Tibial nerve (tissue), 4 donors: ENCODE measurements around the gene UBXN2A. TPM values are rescaled to one million over a fixed set of nuclear protein-coding genes. Genes with fewer than 3 reads are reported as not detected.

Experiments
- DNase-seq, 2 donors: peaks; one replicate each; pipeline ENCODE4 v3.0.0-alpha.2; 2019; ENCODE audit warnings: low spot score in 2 of 2
- H3K27ac ChIP-seq, 4 donors: fragments of 200-600 bp; sonication (generic) in 3 of 4; one replicate each; pipeline ENCODE4 v1.5.1; 2017 to 2019; ENCODE audit warnings: mild to moderate bottlenecking in 1 of 4
- H3K27me3 ChIP-seq, 2 donors: fragments of 200-600 bp; sonication (generic) in 1 of 2; one replicate each; pipeline versions ENCODE4 v1.5.1 to v1.6.0; 2017 to 2019
- H3K36me3 ChIP-seq, 3 donors: fragments of 200-600 bp; sonication (generic); one replicate each; pipeline ENCODE4 v1.5.1; 2018 to 2019
- H3K4me1 ChIP-seq, 4 donors: fragments of 200-600 bp; sonication (generic) in 3 of 4; one replicate each; pipeline ENCODE4 v1.5.1; 2017 to 2019
- H3K4me3 ChIP-seq, 4 donors: fragments of 200-600 bp; sonication (generic) in 3 of 4; one replicate each; pipeline ENCODE4 v1.5.1; 2017 to 2019; ENCODE audit warnings: mild to moderate bottlenecking in 1 of 4, moderate library complexity in 1 of 4
- H3K9me3 ChIP-seq, 4 donors: fragments of 200-600 bp; sonication (generic) in 3 of 4; one replicate each; pipeline ENCODE4 v1.5.1; 2017 to 2019
- EP300 ChIP-seq, 2 donors: sonication (generic); formaldehyde crosslinking; IDR thresholded peaks; one replicate each; pipeline ENCODE4 v1.6.1; 2017; ENCODE audit warnings: antibody characterized with exemption in 2 of 2, mild to moderate bottlenecking in 1 of 2
- POLR2A ChIP-seq, 2 donors: fragments of 450-650 bp; IDR thresholded peaks; one replicate each; pipeline ENCODE4 v1.6.1; 2017; ENCODE audit warnings: antibody characterized with exemption in 2 of 2, mild to moderate bottlenecking in 2 of 2, moderate library complexity in 2 of 2
- WGBS, 2 donors: methylation state at CpG; one replicate each; pipeline ENCODE4 v1.1.5; 2018; 5-methylcytosine and 5-hydroxymethylcytosine counted together
- total RNA-seq, 4 donors: library from RNA; depleted of rRNA; stranded (reverse); fragments of >200 nt; gene quantifications; one replicate each; pipeline ENCODE4 v1.1.0, GENCODE V29; 2016
- TF ChIP-seq, protein P1 (sequence below), 5 experiments: fragments of 200-600 bp in 3 of 5; fragments of 450-650 bp in 2 of 5; sonication (generic) in 3 of 5; IDR thresholded peaks; one replicate each; pipeline ENCODE4 v1.5.1; 2016 to 2019; ENCODE audit warnings: antibody characterized with exemption in 5 of 5, mild to moderate bottlenecking in 3 of 5, moderate library complexity in 2 of 5

Gene UBXN2A
- total RNA-seq, 4 donors from 2014 or later: 15.3 to 23.7 (median 17.2) TPM

DNA sequence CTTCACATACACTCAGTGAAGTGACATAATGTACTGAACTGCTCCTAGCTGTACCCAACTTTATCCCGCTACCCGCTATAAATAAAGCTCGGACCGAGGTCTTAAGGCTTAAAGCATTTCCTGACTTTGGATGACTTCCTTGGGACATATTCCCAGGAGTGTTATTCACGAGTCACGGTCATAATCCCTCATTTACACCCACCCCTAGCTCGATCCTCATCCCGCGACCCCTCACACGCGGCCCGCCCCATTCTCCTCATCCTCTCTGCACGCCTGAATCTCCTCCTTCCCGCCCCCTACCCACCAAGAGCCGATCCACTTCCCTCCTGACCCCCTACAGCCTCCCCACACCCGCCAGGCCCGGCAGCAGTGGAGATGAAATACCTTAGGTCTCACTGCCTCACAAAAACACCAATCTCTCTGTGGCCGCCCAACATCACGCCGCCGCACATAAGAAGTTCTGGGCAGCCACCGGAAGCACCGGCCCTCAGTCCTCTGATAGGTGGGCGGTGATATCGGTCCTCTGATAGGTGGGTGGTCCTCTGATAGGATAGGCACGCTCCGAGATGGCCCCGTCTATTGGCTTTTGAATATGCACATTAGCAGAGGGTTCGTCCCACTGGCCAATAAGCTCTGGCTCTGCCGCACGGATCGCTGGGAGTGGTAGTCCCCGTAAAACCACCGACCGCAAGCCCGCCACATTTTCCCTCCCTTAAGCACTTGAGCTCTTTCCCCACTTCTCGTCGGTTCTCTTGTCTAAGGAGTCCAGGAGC lies 106.9 kb downstream of the UBXN2A start, which contains the start of gene WDCP:
Gene WDCP, minus strand, starts transcription at position 462 of the 773 bp plus-strand sequence. CDS start 7,897 bp downstream, outside the sequence.
- Histone ChIP-seq H3K27me3 (no peaks in the 10 kb centered on the region), H3K36me3 (no peaks in the 10 kb centered on the region), H3K4me1 (peaks cover 0 to 37% (median 15%) of the 10 kb centered on the region in 4 donors), H3K9me3 (no peaks in the 10 kb centered on the region), H3K27ac (peak within 1 kb of the TSS in 3 of 4 donors; percentile 75 to 86 (median 81)), H3K4me3 (peak within 1 kb of the TSS; percentile 73 to 90 (median 80))
- DNase-seq: peak; percentile 91 to 95
- WGBS, 2 donors: 1% methylated on average over 38 of the region's 38 CpGs
- TF ChIP-seq, protein P1, sequence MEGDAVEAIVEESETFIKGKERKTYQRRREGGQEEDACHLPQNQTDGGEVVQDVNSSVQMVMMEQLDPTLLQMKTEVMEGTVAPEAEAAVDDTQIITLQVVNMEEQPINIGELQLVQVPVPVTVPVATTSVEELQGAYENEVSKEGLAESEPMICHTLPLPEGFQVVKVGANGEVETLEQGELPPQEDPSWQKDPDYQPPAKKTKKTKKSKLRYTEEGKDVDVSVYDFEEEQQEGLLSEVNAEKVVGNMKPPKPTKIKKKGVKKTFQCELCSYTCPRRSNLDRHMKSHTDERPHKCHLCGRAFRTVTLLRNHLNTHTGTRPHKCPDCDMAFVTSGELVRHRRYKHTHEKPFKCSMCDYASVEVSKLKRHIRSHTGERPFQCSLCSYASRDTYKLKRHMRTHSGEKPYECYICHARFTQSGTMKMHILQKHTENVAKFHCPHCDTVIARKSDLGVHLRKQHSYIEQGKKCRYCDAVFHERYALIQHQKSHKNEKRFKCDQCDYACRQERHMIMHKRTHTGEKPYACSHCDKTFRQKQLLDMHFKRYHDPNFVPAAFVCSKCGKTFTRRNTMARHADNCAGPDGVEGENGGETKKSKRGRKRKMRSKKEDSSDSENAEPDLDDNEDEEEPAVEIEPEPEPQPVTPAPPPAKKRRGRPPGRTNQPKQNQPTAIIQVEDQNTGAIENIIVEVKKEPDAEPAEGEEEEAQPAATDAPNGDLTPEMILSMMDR (IDR thresholded peaks at IDR 0.05): peak in 1 of 5 experiments; percentile 21
- peak in 1 of 2 donors; percentile 84 for TF ChIP-seq POLR2A (IDR thresholded peaks at IDR 0.05)
- TF ChIP-seq EP300 (IDR thresholded peaks at IDR 0.05): peak in 1 of 2 donors; percentile 90

DNA sequence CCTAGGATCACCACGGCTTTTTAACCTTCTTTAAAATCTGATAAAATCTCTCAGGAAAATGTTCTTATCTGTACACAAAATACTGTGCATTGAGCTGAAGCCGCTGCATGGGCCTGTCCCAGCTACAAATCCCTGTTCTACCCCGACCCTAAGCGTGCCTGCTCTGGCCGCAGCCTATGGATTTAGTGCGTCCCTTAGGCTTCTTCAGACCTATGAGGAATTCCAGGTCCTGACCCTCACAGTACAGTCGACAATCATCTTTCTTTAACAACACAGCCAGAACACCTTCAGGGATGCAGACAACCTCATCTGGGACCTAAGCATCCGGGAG lies 107.4 kb downstream of the UBXN2A start:
- H3K4me3 ChIP-seq: peak overlapping the region in 2 of 4 donors; percentile 84 to 90
- no peak for DNase-seq
- no peaks in the 10 kb centered on the region for H3K9me3 ChIP-seq
- no peaks in the 10 kb centered on the region for H3K36me3 ChIP-seq
- no peaks in the 10 kb centered on the region for H3K27me3 ChIP-seq
- WGBS, 2 donors: 42 to 46% methylated on average over 8 of the region's 8 CpGs
- H3K27ac ChIP-seq: peak overlapping the region in 2 of 4 donors; percentile 56 to 86
- peaks cover 0 to 37% (median 15%) of the 10 kb centered on the region in 4 donors for H3K4me1 ChIP-seq
- TF ChIP-seq EP300 (IDR thresholded peaks at IDR 0.05) (no peak), POLR2A (IDR thresholded peaks at IDR 0.05) (no peak)
- TF ChIP-seq, protein P1 (IDR thresholded peaks at IDR 0.05): no peak

DNA sequence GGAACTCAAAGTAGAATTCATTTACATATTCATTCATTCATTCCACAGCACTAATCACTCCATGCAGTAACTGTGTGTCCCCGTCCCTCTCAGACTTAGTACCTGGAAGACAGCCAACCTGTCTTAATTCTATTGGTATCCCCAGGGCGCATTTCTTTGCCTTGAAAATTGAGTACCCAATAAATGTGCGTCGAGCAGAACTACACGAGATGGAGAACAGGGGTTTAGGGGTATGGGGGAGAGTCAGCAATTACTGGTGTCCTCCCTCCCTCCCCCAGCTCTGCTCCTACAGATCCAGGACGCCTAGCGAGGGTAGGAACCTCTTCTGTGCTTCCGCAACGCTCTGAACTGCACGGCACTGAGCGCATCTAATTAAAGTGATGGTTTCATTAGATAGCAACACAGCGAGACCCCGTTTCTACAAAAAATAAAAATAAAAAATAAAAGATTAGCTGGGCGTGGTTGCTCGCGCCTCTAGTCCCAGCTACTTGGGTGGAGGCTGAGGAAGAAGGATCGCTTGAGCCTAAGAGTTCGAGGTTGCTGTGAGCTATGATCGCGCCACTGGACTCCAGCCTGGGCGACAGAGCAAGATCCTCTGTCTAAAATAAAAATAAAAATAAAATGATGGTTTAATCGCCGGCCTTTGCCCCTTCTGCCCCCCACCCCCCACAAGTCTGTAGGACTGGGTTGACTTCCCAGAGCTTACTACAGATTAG lies 108.7 kb downstream of the UBXN2A start:
- Histone ChIP-seq H3K27ac (peak overlapping the region in 1 of 4 donors; percentile 70), H3K4me3 (peak overlapping the region; percentile 73 to 90 (median 78)), H3K36me3 (no peaks in the 10 kb centered on the region), H3K4me1 (peaks cover 0 to 37% (median 15%) of the 10 kb centered on the region in 4 donors), H3K27me3 (no peaks in the 10 kb centered on the region), H3K9me3 (no peaks in the 10 kb centered on the region)
- 18 to 28% methylated on average over 23 of the region's 23 CpGs for WGBS, 2 donors
- no peak for TF ChIP-seq EP300 (IDR thresholded peaks at IDR 0.05)
- TF ChIP-seq, protein P1 (IDR thresholded peaks at IDR 0.05): no peak
- TF ChIP-seq POLR2A (IDR thresholded peaks at IDR 0.05): no peak
- DNase-seq: no peak

DNA sequence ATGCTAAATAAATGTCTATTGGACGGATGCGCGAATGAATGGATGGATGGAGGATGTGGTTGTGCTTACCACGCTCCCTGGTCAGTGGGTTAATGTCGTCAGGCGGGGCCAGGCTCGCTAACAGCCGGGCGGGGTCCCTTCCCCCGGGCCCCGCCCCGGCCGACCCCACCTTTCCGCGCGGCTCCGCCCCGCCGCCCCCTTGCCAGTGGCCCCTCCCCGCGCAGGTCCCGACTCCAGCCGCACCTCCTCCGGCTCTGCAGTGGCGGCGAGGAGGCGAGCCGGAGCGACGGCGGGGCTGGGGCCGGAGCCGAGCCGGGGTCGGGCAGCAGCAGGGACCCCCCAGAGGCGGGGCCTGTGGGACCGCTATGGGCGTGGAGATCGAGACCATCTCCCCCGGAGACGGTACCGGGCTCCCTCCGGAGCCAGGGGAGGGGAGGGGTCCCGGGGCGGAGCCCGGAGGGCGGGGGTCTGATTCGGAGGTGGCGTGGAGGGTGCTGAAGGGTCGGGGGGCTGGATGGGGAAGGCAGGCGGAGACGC lies 109.3 kb downstream of the UBXN2A start, which contains the start of gene FKBP1B:
Gene FKBP1B, plus strand, starts transcription at position 257 of the 537 bp plus-strand sequence. Its CDS starts 109 bp downstream, at position 366.
- 0 to 3% methylated on average over 30 to 37 of the region's 52 CpGs for WGBS, 2 donors
- Histone ChIP-seq H3K4me3 (peak within 1 kb of the TSS; percentile 73 to 90 (median 78)), H3K36me3 (peaks cover 0 to 4% (median 0%) of the 10 kb centered on the region in 3 donors), H3K9me3 (no peaks in the 10 kb centered on the region), H3K4me1 (peaks cover 0 to 37% (median 15%) of the 10 kb centered on the region in 4 donors), H3K27me3 (no peaks in the 10 kb centered on the region), H3K27ac (peak within 1 kb of the TSS; percentile 37 to 81 (median 66))
- TF ChIP-seq EP300 (IDR thresholded peaks at IDR 0.05): no peak
- peak in 1 of 2 donors; percentile 59 for TF ChIP-seq POLR2A (IDR thresholded peaks at IDR 0.05)
- TF ChIP-seq, protein P1 (IDR thresholded peaks at IDR 0.05): no peak
- peak; percentile 9 to 21 for DNase-seq
